GM12878 (cell line): ENCODE data around the gene GLS. TPM values are rescaled to one million over a fixed set of nuclear protein-coding genes. Genes with fewer than 3 reads are reported as not detected.

ENCODE experiments used
- ATAC-seq: fragments of 200-7000 bp; cut with Tn5 transposase; 3 replicates; pipeline ENCODE4 v1.9.1; 2020; ENCODE audit warnings: mild to moderate bottlenecking, moderate library complexity
- BruUV-seq: library from RNA; stranded (reverse); fragments of 400-500 nt; replicated peaks from 2 replicates; lab custom pipeline; 2021; lab: Mats Ljungman, UMichigan
- CTCF ChIA-PET: fragments of 300-600 bp; sonication (Branson Sonifier 250); formaldehyde crosslinking; extraction: SDS; loops from one replicate; lab custom pipeline; 2021; ENCODE audit warnings: inconsistent platforms; lab: Yijun Ruan, JAX
- POLR2A ChIA-PET: fragments of 350-600 bp; formaldehyde crosslinking; extraction: SDS; loops from one replicate; lab custom pipeline; 2021; ENCODE audit warnings: inconsistent platforms; lab: Charles Lee
- RAD21 ChIA-PET: fragments of 300-600 bp; sonication (Branson Sonifier 250); formaldehyde crosslinking; loops from one replicate; lab custom pipeline; 2023; ENCODE audit warnings: antibody characterized with exemption; ENCODE audit not compliant: unreplicated experiment; lab: Charles Lee
- SMC1A ChIA-PET: fragments of 300-600 bp; sonication (Branson Sonifier 250); formaldehyde crosslinking; loops from one replicate; lab custom pipeline; 2023; ENCODE audit not compliant: unreplicated experiment, uncharacterized antibody; lab: Charles Lee
- DNase-seq: peaks from one replicate; pipeline ENCODE4 v3.0.0-alpha.2; 2011; ENCODE audit warnings: low read depth, low spot score
- FAIRE-seq: peaks from 3 replicates; lab custom pipeline; 2011; peaks lifted over from hg19 to GRCh38; lab: Jason Lieb, UNC
- H2AFZ ChIP-seq: 2 replicates; pipeline ENCODE4 v1.6.0; 2011; ENCODE audit warnings: low read depth, low read length, control low read depth; ENCODE audit not compliant: control insufficient read depth
- H3K27ac ChIP-seq: 2 replicates; pipeline ENCODE4 v1.5.1; 2011; ENCODE audit warnings: control low read depth; ENCODE audit not compliant: control insufficient read depth, insufficient read depth
- H3K27me3 ChIP-seq, 2 experiments: replicated peaks in 1 of 2; 2 replicates each; pipeline versions ENCODE4 v1.6.0 to v1.6.1; 2011; ENCODE audit warnings: low read length in 1 of 2; ENCODE audit not compliant: control insufficient read depth in 2 of 2, insufficient read depth in 2 of 2
- H3K36me3 ChIP-seq, 2 experiments: 2 replicates each; pipeline ENCODE4 v1.5.1; 2011; ENCODE audit warnings: low read length in 1 of 2; ENCODE audit not compliant: control insufficient read depth in 2 of 2, insufficient read depth in 2 of 2
- H3K4me1 ChIP-seq: 2 replicates; pipeline ENCODE4 v1.6.1; 2011; ENCODE audit warnings: mild to moderate bottlenecking, low read length, moderate library complexity, mixed read lengths; ENCODE audit not compliant: control insufficient read depth, insufficient read depth
- H3K4me2 ChIP-seq: 2 replicates; pipeline ENCODE4 v1.6.0; 2011; ENCODE audit warnings: control low read depth; ENCODE audit not compliant: control insufficient read depth, insufficient read depth
- H3K4me3 ChIP-seq: fragments of 200-600 bp; sonication (generic); 2 replicates; pipeline ENCODE4 v1.5.1; 2016
- H3K79me2 ChIP-seq: 2 replicates; pipeline ENCODE4 v1.6.0; 2011; ENCODE audit warnings: low read length; ENCODE audit not compliant: control insufficient read depth, insufficient read depth
- H3K9ac ChIP-seq: 2 replicates; pipeline ENCODE4 v1.8.0; 2011; ENCODE audit warnings: low read length, control low read depth, mixed read lengths; ENCODE audit not compliant: control insufficient read depth, insufficient read depth
- H3K9me3 ChIP-seq: replicated peaks from 3 replicates; pipeline ENCODE4 v1.5.1; 2011; ENCODE audit warnings: mild to moderate bottlenecking, low read length; ENCODE audit not compliant: control insufficient read depth, insufficient read depth
- H4K20me1 ChIP-seq: 2 replicates; pipeline ENCODE4 v1.6.0; 2011; ENCODE audit not compliant: control insufficient read depth, insufficient read depth
- ATF3 ChIP-seq: IDR thresholded peaks from 2 replicates; pipeline ENCODE4 v1.6.1; 2011; ENCODE audit warnings: low read depth, mild to moderate bottlenecking, low read length, moderate library complexity, borderline replicate concordance; ENCODE audit errors: extremely low read depth
- CHD2 ChIP-seq: IDR thresholded peaks from 2 replicates; pipeline ENCODE4 v1.6.1; 2011; ENCODE audit warnings: low read depth, low read length, improper control_type of control experiment, borderline replicate concordance
- DPF2 ChIP-seq: fragments of 450-650 bp; IDR thresholded peaks from 2 replicates; pipeline ENCODE4 v1.6.1; 2017; ENCODE audit warnings: mild to moderate bottlenecking
- EP300 ChIP-seq, 2 experiments: fragments of 150-350 bp in 1 of 2; IDR thresholded peaks; 2 replicates each; pipeline ENCODE4 v1.6.1; 2011 to 2012; ENCODE audit warnings: low read depth in 2 of 2, low read length in 2 of 2, borderline replicate concordance in 1 of 2, improper control_type of control experiment in 1 of 2, inconsistent platforms in 1 of 2; ENCODE audit not compliant: control insufficient read depth in 1 of 2
- FOS ChIP-seq: IDR thresholded peaks from 3 replicates; pipeline ENCODE4 v1.6.1; 2011; ENCODE audit warnings: borderline replicate concordance; ENCODE audit not compliant: insufficient read length; ENCODE audit errors: extremely low read depth
- HDGF ChIP-seq: fragments of 450-650 bp; IDR thresholded peaks from 2 replicates; pipeline ENCODE4 v1.6.1; 2016; ENCODE audit warnings: antibody characterized with exemption
- NFIC ChIP-seq: IDR thresholded peaks from 2 replicates; pipeline ENCODE4 v1.6.1; 2012; ENCODE audit warnings: low read depth, mild to moderate bottlenecking, inconsistent platforms, low read length, moderate library complexity
- POLR2AphosphoS5 ChIP-seq: IDR thresholded peaks from 2 replicates; pipeline ENCODE4 v1.6.1; 2011; ENCODE audit warnings: mild to moderate bottlenecking, low read length, inconsistent platforms
- STAT3 ChIP-seq: IDR thresholded peaks from 2 replicates; pipeline ENCODE4 v1.6.1; 2011; ENCODE audit warnings: low read depth, low read length, improper control_type of control experiment
- TCF7 ChIP-seq: IDR thresholded peaks from 2 replicates; pipeline ENCODE4 v1.6.1; 2014; ENCODE audit warnings: antibody characterized with exemption, borderline replicate concordance
- ZBED1 ChIP-seq: IDR thresholded peaks from 2 replicates; pipeline ENCODE4 v1.6.1; 2016; ENCODE audit warnings: borderline replicate concordance
- WGBS: methylation state at CpG from one replicate; pipeline ENCODE4 v1.1.6; 2016; ENCODE audit warnings: low lambda C conversion rate; ENCODE audit not compliant: insufficient replicate concordance, insufficient coverage; ENCODE audit errors: missing lambda C conversion rate; 5-methylcytosine and 5-hydroxymethylcytosine counted together
- in situ Hi-C: fragments of 300-500 bp; cut with MboI; formaldehyde crosslinking; loops from 9 replicates; pipeline ENCODE4 v1.14.3; 2018; ENCODE audit warnings: mixed read lengths
- intact Hi-C: fragments of 100-400 bp; cut with micrococcal nuclease; formaldehyde crosslinking; loops from one replicate; pipeline ENCODE4 v1.14.2; 2022; ENCODE audit not compliant: unreplicated experiment
- polyA plus RNA-seq, 11 experiments: library from polyadenylated mRNA; depleted of rRNA in 4 of 11; unstranded in 6 of 11; stranded (reverse) in 5 of 11; fragments of >200 nt; fragmentation: Nextera tagmentation in 4 of 11; fragmentation: Illumina TruSeq in 1 of 11; extraction: Ambion mirVana in 4 of 11; extraction: Trizol in 1 of 11; gene quantifications; 1 replicate in 1 of 11; 2 replicates in 10 of 11; pipeline versions ENCODE4 v1.2.1 to v1.2.3, GENCODE V29; 2011 to 2016; ENCODE audit warnings: inconsistent platforms in 2 of 11, missing spikeins in 2 of 11, low read depth in 1 of 11
- total RNA-seq, 4 experiments: library from RNA; depleted of rRNA in 3 of 4; stranded (reverse); fragments of >200 nt in 3 of 4; fragmentation: Illumina TruSeq in 1 of 4; extraction: Trizol in 1 of 4; gene quantifications; 2 replicates each; pipeline versions ENCODE4 v1.2.1 to v1.2.3, GENCODE V29; 2013 to 2021
- TF ChIP-seq, protein P1 (sequence below): fragments of 450-650 bp; IDR thresholded peaks from 2 replicates; pipeline ENCODE4 v1.6.1; 2017; ENCODE audit warnings: mild to moderate bottlenecking
- TF ChIP-seq, protein P2 (sequence below): fragments of 450-650 bp; IDR thresholded peaks from 2 replicates; pipeline ENCODE4 v1.6.1; 2014; ENCODE audit warnings: mild to moderate bottlenecking
- TF ChIP-seq, protein P3 (sequence below), 3 experiments: IDR thresholded peaks in 2 of 3; conservative IDR thresholded peaks in 1 of 3; 2 replicates each; pipeline ENCODE4 v1.5.1; 2011; ENCODE audit warnings: low read depth in 3 of 3, low read length in 3 of 3, mild to moderate bottlenecking in 3 of 3, control low read depth in 2 of 3, moderate library complexity in 2 of 3, inconsistent platforms in 1 of 3, mixed read lengths in 1 of 3; ENCODE audit not compliant: control insufficient read depth in 2 of 3, insufficient read depth in 1 of 3; ENCODE audit errors: extremely low read depth in 1 of 3
- TF ChIP-seq, protein P4 (sequence below): IDR thresholded peaks from 2 replicates; pipeline ENCODE4 v1.6.1; 2012; ENCODE audit warnings: low read depth, low read length, improper control_type of control experiment

The GLS gene
- total and polyA plus RNA-seq, 10 of the 15 experiments (the other 5 are each of a cell fraction or from before 2014, with no cell fraction given): 15.7 to 145 (median 70.8) TPM

DNA sequence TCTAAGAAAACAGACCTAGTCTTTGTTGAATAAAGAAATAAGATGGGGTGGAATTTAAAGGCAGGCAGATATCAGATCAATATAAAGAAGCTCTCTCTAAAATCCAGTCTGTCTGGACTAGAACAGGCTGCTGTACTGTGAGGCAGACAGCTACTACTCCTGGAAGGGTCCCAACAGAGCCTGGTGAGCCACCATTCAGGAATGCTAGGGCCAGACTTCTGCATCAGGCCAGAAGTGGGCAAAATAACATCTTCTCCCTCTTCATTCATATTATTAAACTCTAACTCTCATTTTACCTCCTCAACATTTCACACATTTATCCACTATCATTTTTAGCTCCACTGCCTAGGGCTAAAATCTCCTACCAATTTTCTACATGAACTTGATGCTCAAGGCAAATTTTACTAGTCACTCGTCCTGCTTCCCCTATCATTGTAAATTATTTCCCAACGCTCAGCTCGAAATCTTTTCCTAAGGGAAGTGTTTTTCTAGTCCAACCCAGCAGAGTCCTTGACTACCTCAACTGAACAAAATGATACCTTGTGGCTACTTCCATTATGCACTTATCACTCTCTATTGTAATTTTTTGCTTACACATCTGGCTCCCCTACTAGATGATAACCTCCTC, 45.2 kb upstream of the GLS start:
- in situ Hi-C loops: no loop called here
- Histone ChIP-seq H4K20me1 (no peaks in the 10 kb centered on the region), H3K27me3 (no peaks in the 10 kb centered on the region), H3K36me3 (no peaks in the 10 kb centered on the region), H3K9me3 (no peaks in the 10 kb centered on the region), H3K4me3 (no peak overlapping the region), H2AFZ (no peak overlapping the region), H3K79me2 (no peaks in the 10 kb centered on the region), H3K27ac (no peak overlapping the region)
- 20% methylated on average over 3 of the region's 3 CpGs for WGBS
- no peak for FAIRE-seq
- SMC1A ChIA-PET: no interaction called here
- ATAC-seq: no peak
- RAD21 ChIA-PET: interaction anchor here (1.3 kb wide), 1 partner anchor 15 kb away, joined by 4 read pairs; no protein-coding TSS in a partner anchor
- intact Hi-C loops: no loop called here
- TF ChIP-seq STAT3 (no peak), NFIC (no peak), ATF3 (no peak), HDGF (no peak), TCF7 (no peak), ZBED1 (no peak), POLR2AphosphoS5 (no peak), DPF2 (no peak), CHD2 (no peak), FOS (no peak), EP300 (IDR thresholded peaks at IDR 0.05; ENCODE audit: borderline replicate concordance in 1 of 2, control insufficient read depth in 1 of 2, low read depth in 2 of 2, low read length in 2 of 2) (no peak)
- TF ChIP-seq, protein P1, sequence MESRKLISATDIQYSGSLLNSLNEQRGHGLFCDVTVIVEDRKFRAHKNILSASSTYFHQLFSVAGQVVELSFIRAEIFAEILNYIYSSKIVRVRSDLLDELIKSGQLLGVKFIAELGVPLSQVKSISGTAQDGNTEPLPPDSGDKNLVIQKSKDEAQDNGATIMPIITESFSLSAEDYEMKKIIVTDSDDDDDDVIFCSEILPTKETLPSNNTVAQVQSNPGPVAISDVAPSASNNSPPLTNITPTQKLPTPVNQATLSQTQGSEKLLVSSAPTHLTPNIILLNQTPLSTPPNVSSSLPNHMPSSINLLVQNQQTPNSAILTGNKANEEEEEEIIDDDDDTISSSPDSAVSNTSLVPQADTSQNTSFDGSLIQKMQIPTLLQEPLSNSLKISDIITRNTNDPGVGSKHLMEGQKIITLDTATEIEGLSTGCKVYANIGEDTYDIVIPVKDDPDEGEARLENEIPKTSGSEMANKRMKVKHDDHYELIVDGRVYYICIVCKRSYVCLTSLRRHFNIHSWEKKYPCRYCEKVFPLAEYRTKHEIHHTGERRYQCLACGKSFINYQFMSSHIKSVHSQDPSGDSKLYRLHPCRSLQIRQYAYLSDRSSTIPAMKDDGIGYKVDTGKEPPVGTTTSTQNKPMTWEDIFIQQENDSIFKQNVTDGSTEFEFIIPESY: no peak
- TF ChIP-seq, protein P2, sequence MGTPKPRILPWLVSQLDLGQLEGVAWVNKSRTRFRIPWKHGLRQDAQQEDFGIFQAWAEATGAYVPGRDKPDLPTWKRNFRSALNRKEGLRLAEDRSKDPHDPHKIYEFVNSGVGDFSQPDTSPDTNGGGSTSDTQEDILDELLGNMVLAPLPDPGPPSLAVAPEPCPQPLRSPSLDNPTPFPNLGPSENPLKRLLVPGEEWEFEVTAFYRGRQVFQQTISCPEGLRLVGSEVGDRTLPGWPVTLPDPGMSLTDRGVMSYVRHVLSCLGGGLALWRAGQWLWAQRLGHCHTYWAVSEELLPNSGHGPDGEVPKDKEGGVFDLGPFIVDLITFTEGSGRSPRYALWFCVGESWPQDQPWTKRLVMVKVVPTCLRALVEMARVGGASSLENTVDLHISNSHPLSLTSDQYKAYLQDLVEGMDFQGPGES: no peak
- TF ChIP-seq, protein P3, sequence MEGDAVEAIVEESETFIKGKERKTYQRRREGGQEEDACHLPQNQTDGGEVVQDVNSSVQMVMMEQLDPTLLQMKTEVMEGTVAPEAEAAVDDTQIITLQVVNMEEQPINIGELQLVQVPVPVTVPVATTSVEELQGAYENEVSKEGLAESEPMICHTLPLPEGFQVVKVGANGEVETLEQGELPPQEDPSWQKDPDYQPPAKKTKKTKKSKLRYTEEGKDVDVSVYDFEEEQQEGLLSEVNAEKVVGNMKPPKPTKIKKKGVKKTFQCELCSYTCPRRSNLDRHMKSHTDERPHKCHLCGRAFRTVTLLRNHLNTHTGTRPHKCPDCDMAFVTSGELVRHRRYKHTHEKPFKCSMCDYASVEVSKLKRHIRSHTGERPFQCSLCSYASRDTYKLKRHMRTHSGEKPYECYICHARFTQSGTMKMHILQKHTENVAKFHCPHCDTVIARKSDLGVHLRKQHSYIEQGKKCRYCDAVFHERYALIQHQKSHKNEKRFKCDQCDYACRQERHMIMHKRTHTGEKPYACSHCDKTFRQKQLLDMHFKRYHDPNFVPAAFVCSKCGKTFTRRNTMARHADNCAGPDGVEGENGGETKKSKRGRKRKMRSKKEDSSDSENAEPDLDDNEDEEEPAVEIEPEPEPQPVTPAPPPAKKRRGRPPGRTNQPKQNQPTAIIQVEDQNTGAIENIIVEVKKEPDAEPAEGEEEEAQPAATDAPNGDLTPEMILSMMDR (IDR thresholded peaks at IDR 0.05 in 2 of 3, conservative IDR thresholded peaks at IDR 0.05 in 1 of 3; ENCODE audit: control insufficient read depth in 2 of 3, extremely low read depth in 1 of 3, insufficient read depth in 1 of 3, low read depth in 3 of 3, low read length in 3 of 3): no peak
- TF ChIP-seq, protein P4, sequence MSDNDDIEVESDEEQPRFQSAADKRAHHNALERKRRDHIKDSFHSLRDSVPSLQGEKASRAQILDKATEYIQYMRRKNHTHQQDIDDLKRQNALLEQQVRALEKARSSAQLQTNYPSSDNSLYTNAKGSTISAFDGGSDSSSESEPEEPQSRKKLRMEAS: no peak
- TF ChIP-seq, all 136 proteins: peak for 0
- DNase-seq: no peak
- Histone ChIP-seq H3K4me2 (no peak overlapping the region), H3K9ac (no peak overlapping the region), H3K4me1 (no peaks in the 10 kb centered on the region)
- ChIA-PET CTCF (interaction anchor here (1.4 kb wide), 1 partner anchor 15 kb away, joined by 6 read pairs; no protein-coding TSS in a partner anchor), POLR2A (no interaction called here)
- BruUV-seq: no TSS peak
